Measurements from ENCODE around the gene SSTR4.
"Not testable (repeated sequence)": the region's sequence is repeated elsewhere in the genome, so short reads cannot be mapped to it uniquely, and the experiment has no call there.

Gene SSTR4

GRCh38 chr20:23034721-23035671 is at the start of gene SSTR4:
Gene SSTR4 (plus strand): TSS chr20:23035312. CDS start chr20:23035484, 172 bp downstream.
- no peak for DNase-seq

- DNase-seq = no peak
These were observed 48.5 kb upstream of the SSTR4 start for GRCh38 chr20:22986601-22987000.

- not testable (repeated sequence) for DNase-seq
These were observed 43.7 kb upstream of the SSTR4 start for GRCh38 chr20:22991424-22991823.

- no peak for DNase-seq
These were observed 41.3 kb upstream of the SSTR4 start for GRCh38 chr20:22993823-22994222.

GRCh38 chr20:22995923-22996322 is 39.2 kb upstream of the SSTR4 start:
- DNase-seq = no peak

GRCh38 chr20:22998476-22998875 is 36.6 kb upstream of the SSTR4 start:
- DNase-seq = no peak

- no peak for DNase-seq
These were observed 35.4 kb upstream of the SSTR4 start for GRCh38 chr20:22999756-23000155.

- no peak for DNase-seq
These were observed 34.7 kb upstream of the SSTR4 start for GRCh38 chr20:23000232-23000947.

- DNase-seq = no peak
These were observed 32.8 kb upstream of the SSTR4 start for GRCh38 chr20:23002276-23002675.

- DNase-seq = no peak
These were observed 32.0 kb upstream of the SSTR4 start for GRCh38 chr20:23003077-23003635.

- DNase-seq = no peak
These were observed 31.1 kb upstream of the SSTR4 start for GRCh38 chr20:23003881-23004460.

GRCh38 chr20:23005776-23006175 is 29.3 kb upstream of the SSTR4 start:
- DNase-seq = no peak

GRCh38 chr20:23007462-23007861 is 27.6 kb upstream of the SSTR4 start:
- no peak for DNase-seq

- DNase-seq = no peak
These were observed 27.0 kb upstream of the SSTR4 start for GRCh38 chr20:23007886-23008655.

- DNase-seq = no peak
These were observed 26.4 kb upstream of the SSTR4 start for GRCh38 chr20:23008667-23009066.

GRCh38 chr20:23009636-23010035 is 25.5 kb upstream of the SSTR4 start:
- DNase-seq = no peak

- no peak for DNase-seq
These were observed 25.0 kb upstream of the SSTR4 start for GRCh38 chr20:23010096-23010495.

- no peak for DNase-seq
These were observed 23.9 kb upstream of the SSTR4 start for GRCh38 chr20:23011008-23011721.

- no peak for DNase-seq
These were observed 21.7 kb upstream of the SSTR4 start for GRCh38 chr20:23013429-23013828.

GRCh38 chr20:23017516-23017915 is 17.6 kb upstream of the SSTR4 start:
- DNase-seq = no peak

GRCh38 chr20:23018432-23018831 is 16.7 kb upstream of the SSTR4 start:
- DNase-seq = no peak

GRCh38 chr20:23018941-23019340 is 16.2 kb upstream of the SSTR4 start:
- DNase-seq = no peak
